HL-60 (cell line): ENCODE results near the gene ADGRB3.
"Not testable (repeated sequence)": the region's sequence is repeated elsewhere in the genome, so short reads cannot be mapped to it uniquely, and the experiment has no call there.

Experiments used
- DNase-seq, 2 experiments: peaks; one replicate each; pipeline ENCODE4 v3.0.0-alpha.2; 2010 to 2020; ENCODE audit warnings: low read depth in 1 of 2, low spot score in 1 of 2
- H3K27ac ChIP-seq: fragments of 250-450 bp; sonication (Bioruptor Pico); replicated peaks from 2 replicates; pipeline ENCODE4 v1.5.1; 2020; ENCODE audit warnings: mild to moderate bottlenecking, moderate library complexity
- H3K27me3 ChIP-seq: fragments of 250-450 bp; sonication (Bioruptor Pico); 2 replicates; pipeline ENCODE4 v1.5.1; 2021; ENCODE audit warnings: mild to moderate bottlenecking, moderate library complexity; ENCODE audit not compliant: insufficient read depth, poor library complexity, severe bottlenecking
- H3K4me3 ChIP-seq: replicated peaks from 2 replicates; pipeline ENCODE4 v1.5.1; 2011; ENCODE audit warnings: mild to moderate bottlenecking, control low read depth, low read length; ENCODE audit not compliant: insufficient read depth
- CTCF ChIP-seq: IDR thresholded peaks from one replicate; pipeline ENCODE4 v1.5.1; 2011; ENCODE audit warnings: low read length, control low read depth, inconsistent platforms; ENCODE audit not compliant: insufficient read depth
- GABPA ChIP-seq: IDR thresholded peaks from 2 replicates; pipeline ENCODE4 v1.6.1; 2012; ENCODE audit warnings: low read depth
- POLR2AphosphoS5 ChIP-seq: IDR thresholded peaks from 2 replicates; pipeline ENCODE4 v1.6.1; 2012; ENCODE audit warnings: low read depth
- SPI1 ChIP-seq: IDR thresholded peaks from 2 replicates; pipeline ENCODE4 v1.6.1; 2012; ENCODE audit warnings: low read depth, mild to moderate bottlenecking, borderline replicate concordance
- TF ChIP-seq, protein P1 (sequence below): IDR thresholded peaks from 2 replicates; pipeline ENCODE4 v1.6.1; 2012; ENCODE audit warnings: low read depth; ENCODE audit not compliant: insufficient replicate concordance

ADGRB3 gene

DNA sequence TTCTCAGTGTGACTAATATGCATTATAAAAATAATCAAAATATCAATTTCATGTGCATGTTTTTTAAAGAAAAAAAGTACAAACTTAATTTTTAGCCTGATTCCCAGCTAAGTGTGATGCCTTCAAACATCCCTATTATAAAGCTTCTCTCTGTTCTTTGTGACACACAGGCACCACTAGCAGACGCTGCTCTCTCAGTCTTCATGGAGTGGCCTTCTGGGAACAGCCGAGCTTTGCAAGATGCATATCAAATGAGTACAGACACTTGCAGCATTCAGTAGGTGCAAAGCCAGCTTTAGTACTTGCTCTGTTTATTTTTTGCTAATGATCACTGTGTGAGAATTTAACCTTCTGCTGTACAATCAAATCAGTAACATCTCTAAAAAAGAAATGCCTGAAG lies 340.0 kb downstream of the ADGRB3 start:
- Histone ChIP-seq H3K4me3 (no peak overlapping the region), H3K27ac (no peak overlapping the region), H3K27me3 (no peaks in the 10 kb centered on the region)
- TF ChIP-seq POLR2AphosphoS5 (no peak), CTCF (no peak), SPI1 (no peak)
- no peak for DNase-seq

DNA sequence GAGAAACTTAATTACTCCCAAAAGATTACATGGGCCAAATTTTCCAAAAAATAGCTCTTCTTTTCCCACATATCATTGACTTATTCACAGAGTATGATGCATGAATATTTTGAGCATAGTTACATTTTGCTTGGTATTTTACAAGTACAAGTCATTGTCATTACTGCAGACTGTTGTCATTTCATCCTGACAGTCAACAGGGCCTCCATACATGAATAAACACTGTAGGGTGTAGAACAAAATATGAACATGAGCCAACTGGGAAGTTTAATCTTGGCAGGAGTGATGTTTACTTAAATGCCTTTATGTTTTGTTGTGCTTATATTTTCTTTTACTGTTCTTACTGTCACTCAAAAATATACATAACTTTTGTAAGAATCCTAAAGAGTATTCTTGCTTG lies 340.7 kb downstream of the ADGRB3 start:
- Histone ChIP-seq H3K27ac (no peak overlapping the region), H3K4me3 (no peak overlapping the region), H3K27me3 (no peaks in the 10 kb centered on the region)
- no peak for DNase-seq
- TF ChIP-seq SPI1: no peak
- no peak for TF ChIP-seq CTCF
- TF ChIP-seq, protein P1, sequence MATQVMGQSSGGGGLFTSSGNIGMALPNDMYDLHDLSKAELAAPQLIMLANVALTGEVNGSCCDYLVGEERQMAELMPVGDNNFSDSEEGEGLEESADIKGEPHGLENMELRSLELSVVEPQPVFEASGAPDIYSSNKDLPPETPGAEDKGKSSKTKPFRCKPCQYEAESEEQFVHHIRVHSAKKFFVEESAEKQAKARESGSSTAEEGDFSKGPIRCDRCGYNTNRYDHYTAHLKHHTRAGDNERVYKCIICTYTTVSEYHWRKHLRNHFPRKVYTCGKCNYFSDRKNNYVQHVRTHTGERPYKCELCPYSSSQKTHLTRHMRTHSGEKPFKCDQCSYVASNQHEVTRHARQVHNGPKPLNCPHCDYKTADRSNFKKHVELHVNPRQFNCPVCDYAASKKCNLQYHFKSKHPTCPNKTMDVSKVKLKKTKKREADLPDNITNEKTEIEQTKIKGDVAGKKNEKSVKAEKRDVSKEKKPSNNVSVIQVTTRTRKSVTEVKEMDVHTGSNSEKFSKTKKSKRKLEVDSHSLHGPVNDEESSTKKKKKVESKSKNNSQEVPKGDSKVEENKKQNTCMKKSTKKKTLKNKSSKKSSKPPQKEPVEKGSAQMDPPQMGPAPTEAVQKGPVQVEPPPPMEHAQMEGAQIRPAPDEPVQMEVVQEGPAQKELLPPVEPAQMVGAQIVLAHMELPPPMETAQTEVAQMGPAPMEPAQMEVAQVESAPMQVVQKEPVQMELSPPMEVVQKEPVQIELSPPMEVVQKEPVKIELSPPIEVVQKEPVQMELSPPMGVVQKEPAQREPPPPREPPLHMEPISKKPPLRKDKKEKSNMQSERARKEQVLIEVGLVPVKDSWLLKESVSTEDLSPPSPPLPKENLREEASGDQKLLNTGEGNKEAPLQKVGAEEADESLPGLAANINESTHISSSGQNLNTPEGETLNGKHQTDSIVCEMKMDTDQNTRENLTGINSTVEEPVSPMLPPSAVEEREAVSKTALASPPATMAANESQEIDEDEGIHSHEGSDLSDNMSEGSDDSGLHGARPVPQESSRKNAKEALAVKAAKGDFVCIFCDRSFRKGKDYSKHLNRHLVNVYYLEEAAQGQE: no peak
- no peak for TF ChIP-seq POLR2AphosphoS5

GRCh38 chr6:68976260-68976659 lies 341.2 kb downstream of the ADGRB3 start:
- Histone ChIP-seq H3K27me3 (no peaks in the 10 kb centered on the region), H3K4me3 (no peak overlapping the region), H3K27ac (no peak overlapping the region)
- no peak for DNase-seq
- TF ChIP-seq CTCF (no peak), GABPA (no peak), SPI1 (no peak), POLR2AphosphoS5 (no peak)
- TF ChIP-seq, protein P1: no peak

- Histone ChIP-seq H3K27me3 (no peaks in the 10 kb centered on the region), H3K4me3 (no peak overlapping the region), H3K27ac (no peak overlapping the region)
- no peak for DNase-seq
- no peak for TF ChIP-seq POLR2AphosphoS5
- TF ChIP-seq GABPA: no peak
- no peak for TF ChIP-seq SPI1
- TF ChIP-seq CTCF: no peak
- TF ChIP-seq, protein P1: no peak
Measured at GRCh38 chr6:68978411-68978810, 343.3 kb downstream of the ADGRB3 start.

DNA sequence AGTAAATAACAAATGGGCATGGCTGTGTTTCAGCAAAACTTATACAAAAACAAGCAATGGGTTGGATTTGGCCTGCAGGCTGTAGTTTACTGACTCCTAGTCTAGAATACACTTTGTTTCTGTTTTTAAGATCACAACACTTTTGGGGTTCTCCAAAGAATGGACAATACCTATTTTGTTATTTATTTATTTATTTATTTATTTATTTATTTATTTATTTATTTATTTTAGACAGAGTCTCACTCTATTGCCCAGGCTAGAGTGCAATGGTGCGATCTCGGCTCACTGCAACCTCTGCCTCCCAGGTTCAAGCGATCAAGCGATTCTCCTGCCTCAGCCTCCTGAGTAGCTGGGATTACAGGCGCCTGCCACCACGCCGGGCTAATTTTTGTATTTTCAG lies 346.6 kb downstream of the ADGRB3 start:
- not testable (repeated sequence) for H3K27ac ChIP-seq, H3K4me3 ChIP-seq, H3K27me3 ChIP-seq, DNase-seq
